Measurements from ENCODE around the gene OR2AP1. TPM values are rescaled to one million over a fixed set of nuclear protein-coding genes. Genes with fewer than 3 reads are reported as not detected.
A peak's percentile ranks its signal among the peaks of the same experiment; 100 is the strongest.

Gene OR2AP1
- polyA plus RNA-seq, 2 of the 4 experiments (the other 2 are of a cell fraction): not detected

DNA sequence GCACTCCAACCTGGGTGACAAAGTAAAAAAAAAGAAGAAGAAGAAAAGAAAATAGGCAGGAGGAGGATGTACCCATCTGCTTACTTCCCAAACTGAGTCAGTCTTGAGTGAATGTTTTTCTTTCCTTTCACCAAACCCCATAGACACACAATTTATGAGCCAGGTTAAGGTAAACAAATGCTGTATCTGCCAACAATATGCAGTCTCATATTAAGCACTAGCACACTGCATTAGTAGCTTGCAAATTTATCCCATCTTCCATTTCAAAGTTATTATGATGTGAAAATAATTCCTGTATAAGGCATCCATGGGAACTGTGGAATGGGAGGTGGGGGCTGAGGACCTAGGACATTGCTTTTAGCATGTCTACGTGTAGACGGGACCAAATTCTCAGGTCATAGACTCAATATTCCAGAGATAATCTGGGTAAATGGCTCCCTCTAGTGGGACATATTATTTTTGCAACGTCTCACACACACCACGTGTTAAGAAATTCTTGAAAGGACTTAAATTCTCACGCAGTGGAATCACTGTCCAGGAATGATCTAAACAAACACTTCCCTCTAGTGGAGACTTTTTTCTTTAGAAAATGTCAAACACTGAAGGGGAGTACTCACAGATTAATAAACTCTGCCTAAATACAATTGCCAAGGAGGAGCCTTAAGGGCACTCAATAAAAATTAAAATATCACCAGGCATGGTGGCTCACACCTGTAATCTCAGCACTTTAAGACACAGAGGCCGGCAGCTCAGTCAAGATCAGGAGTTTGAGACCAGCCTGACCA lies 47.3 kb downstream of the OR2AP1 start:
- WGBS (ENCODE audit: missing lambda C conversion rate): 2% methylated on average over 6 of the region's 6 CpGs
- Histone ChIP-seq H3K9me3 (peaks cover 10% of the 10 kb centered on the region; the same call in 2 of the 3 replicates), H3K4me1 (peaks cover 5% of the 10 kb centered on the region), H3K27ac (peak overlapping the region in 1 of 2 experiments; percentile 38; a peak in 2 of 6 replicates), H3K4me2 (peak overlapping the region; percentile 39; the same call in 2 of the 3 replicates), H3K4me3 (no peak overlapping the region)
- peak; percentile 99 for FAIRE-seq
- ChIA-PET CTCF (interaction anchor here (0.6 to 3.8 kb wide), 24 partner anchors 8 to 1088 kb away, joined by 3 to 34 read pairs (median 4); partner anchors contain the start of gene OR10P1), POLR2A (no interaction called here)
- DNase-seq (ENCODE audit: low read depth in 1 of 2, low spot score in 1 of 2): peak; percentile 91 to 94
- peak; percentile 89 to 98 for ATAC-seq
- TF ChIP-seq FOSL2 (IDR thresholded peaks at IDR 0.05) (no peak), FOSL2 (CRISPR knock-in tag; IDR thresholded peaks at IDR 0.05) (peak; percentile 86), CEBPB (IDR thresholded peaks at IDR 0.05) (0 out of 4 replicates have a peak, but pooled peaks of 1 of the 2 experiments have one; percentile 46), EHF (CRISPR knock-in tag; IDR thresholded peaks at IDR 0.05) (no peak), ZFP36 (IDR thresholded peaks at IDR 0.05; ENCODE audit: borderline replicate concordance, partially characterized antibody) (peak; percentile 14), RAD21 (conservative IDR thresholded peaks at IDR 0.05 in 1 of 2, IDR thresholded peaks at IDR 0.05 in 1 of 2) (peak; percentile 91 to 92), SMC3 (IDR thresholded peaks at IDR 0.05) (peak; percentile 86), HOXA7 (CRISPR knock-in tag; IDR thresholded peaks at IDR 0.05) (no peak), SREBF2 (IDR thresholded peaks at IDR 0.05) (no peak)
- TF ChIP-seq, protein P1, sequence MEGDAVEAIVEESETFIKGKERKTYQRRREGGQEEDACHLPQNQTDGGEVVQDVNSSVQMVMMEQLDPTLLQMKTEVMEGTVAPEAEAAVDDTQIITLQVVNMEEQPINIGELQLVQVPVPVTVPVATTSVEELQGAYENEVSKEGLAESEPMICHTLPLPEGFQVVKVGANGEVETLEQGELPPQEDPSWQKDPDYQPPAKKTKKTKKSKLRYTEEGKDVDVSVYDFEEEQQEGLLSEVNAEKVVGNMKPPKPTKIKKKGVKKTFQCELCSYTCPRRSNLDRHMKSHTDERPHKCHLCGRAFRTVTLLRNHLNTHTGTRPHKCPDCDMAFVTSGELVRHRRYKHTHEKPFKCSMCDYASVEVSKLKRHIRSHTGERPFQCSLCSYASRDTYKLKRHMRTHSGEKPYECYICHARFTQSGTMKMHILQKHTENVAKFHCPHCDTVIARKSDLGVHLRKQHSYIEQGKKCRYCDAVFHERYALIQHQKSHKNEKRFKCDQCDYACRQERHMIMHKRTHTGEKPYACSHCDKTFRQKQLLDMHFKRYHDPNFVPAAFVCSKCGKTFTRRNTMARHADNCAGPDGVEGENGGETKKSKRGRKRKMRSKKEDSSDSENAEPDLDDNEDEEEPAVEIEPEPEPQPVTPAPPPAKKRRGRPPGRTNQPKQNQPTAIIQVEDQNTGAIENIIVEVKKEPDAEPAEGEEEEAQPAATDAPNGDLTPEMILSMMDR (IDR thresholded peaks at IDR 0.05): peak; percentile 98
- TF ChIP-seq, protein P2, sequence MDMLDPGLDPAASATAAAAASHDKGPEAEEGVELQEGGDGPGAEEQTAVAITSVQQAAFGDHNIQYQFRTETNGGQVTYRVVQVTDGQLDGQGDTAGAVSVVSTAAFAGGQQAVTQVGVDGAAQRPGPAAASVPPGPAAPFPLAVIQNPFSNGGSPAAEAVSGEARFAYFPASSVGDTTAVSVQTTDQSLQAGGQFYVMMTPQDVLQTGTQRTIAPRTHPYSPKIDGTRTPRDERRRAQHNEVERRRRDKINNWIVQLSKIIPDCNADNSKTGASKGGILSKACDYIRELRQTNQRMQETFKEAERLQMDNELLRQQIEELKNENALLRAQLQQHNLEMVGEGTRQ (IDR thresholded peaks at IDR 0.05): peak; percentile 74
- TF ChIP-seq, protein P3, sequence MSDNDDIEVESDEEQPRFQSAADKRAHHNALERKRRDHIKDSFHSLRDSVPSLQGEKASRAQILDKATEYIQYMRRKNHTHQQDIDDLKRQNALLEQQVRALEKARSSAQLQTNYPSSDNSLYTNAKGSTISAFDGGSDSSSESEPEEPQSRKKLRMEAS (IDR thresholded peaks at IDR 0.05): peak; percentile 95

DNA sequence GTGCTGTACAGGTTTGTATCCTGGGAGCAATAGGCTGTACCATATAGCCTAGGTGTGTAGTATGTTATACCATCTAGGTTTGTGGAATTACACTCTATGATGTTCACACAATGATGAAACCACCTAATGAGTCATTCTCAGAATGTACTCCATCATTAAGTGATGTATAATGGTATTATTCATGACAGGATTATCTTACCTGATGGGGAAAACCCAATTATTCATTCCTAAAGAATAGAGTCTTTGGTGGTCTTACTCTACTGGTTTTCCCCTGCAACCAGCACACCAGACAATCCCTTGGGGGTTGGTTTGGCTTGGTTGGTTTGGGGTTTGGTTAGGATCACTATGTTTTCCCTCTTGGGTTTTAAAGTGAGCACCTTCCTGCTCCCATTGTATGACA lies 51.8 kb downstream of the OR2AP1 start:
- POLR2A ChIA-PET: no interaction called here
- Histone ChIP-seq H3K9me3 (no peaks in the 10 kb centered on the region), H3K4me2 (no peak overlapping the region), H3K4me1 (peaks cover 5% of the 10 kb centered on the region), H3K4me3 (no peak overlapping the region), H3K27ac (no peak overlapping the region)
- no peak for ATAC-seq
- no peak for FAIRE-seq
- no peak for TF ChIP-seq ZFP36 (IDR thresholded peaks at IDR 0.05; ENCODE audit: borderline replicate concordance, partially characterized antibody)
- TF ChIP-seq SMC3 (IDR thresholded peaks at IDR 0.05): no peak
- TF ChIP-seq KDM5A (IDR thresholded peaks at IDR 0.05): no peak
- no peak for TF ChIP-seq HEYL (CRISPR knock-in tag; IDR thresholded peaks at IDR 0.05)
- no peak for TF ChIP-seq FOSL2 (IDR thresholded peaks at IDR 0.05)
- TF ChIP-seq FOSL2 (CRISPR knock-in tag; IDR thresholded peaks at IDR 0.05): peak; percentile 29; the same call in 1 of the 2 replicates
- no peak for TF ChIP-seq TFCP2L1 (CRISPR knock-in tag; IDR thresholded peaks at IDR 0.05)
- CTCF ChIA-PET: no interaction called here
- DNase-seq (ENCODE audit: low read depth in 1 of 2, low spot score in 1 of 2): no peak

Other genes starting within 250 kb of the OR2AP1 start
- gene OR6C3, start 241.7 kb upstream of the OR2AP1 start, polyA plus RNA-seq (2011; rRNA removed): not detected in 2 replicates
- not detected in 3 replicates for gene OR6C3, start 241.7 kb upstream of the OR2AP1 start, polyA plus RNA-seq (2017; fragmentation: RNase III; extraction: RNeasy Plus Mini Kit Qiagen cat#74134 plus additional on column Dnase treatment)
- not detected in 2 replicates for gene OR6C75, start 209.5 kb upstream of the OR2AP1 start, polyA plus RNA-seq (2011; rRNA removed)
- not detected in 3 replicates for gene OR6C75, start 209.5 kb upstream of the OR2AP1 start, polyA plus RNA-seq (2017; fragmentation: RNase III; extraction: RNeasy Plus Mini Kit Qiagen cat#74134 plus additional on column Dnase treatment)
- gene OR6C65, start 171.9 kb upstream of the OR2AP1 start, polyA plus RNA-seq (2011; rRNA removed): not detected in 2 replicates
- not detected in 3 replicates for gene OR6C65, start 171.9 kb upstream of the OR2AP1 start, polyA plus RNA-seq (2017; fragmentation: RNase III; extraction: RNeasy Plus Mini Kit Qiagen cat#74134 plus additional on column Dnase treatment)
- not detected in 2 replicates for gene OR6C76, start 146.2 kb upstream of the OR2AP1 start, polyA plus RNA-seq (2011; rRNA removed)
- not detected in 3 replicates for gene OR6C76, start 146.2 kb upstream of the OR2AP1 start, polyA plus RNA-seq (2017; fragmentation: RNase III; extraction: RNeasy Plus Mini Kit Qiagen cat#74134 plus additional on column Dnase treatment)
- gene OR6C2, start 128.4 kb upstream of the OR2AP1 start, polyA plus RNA-seq (2011; rRNA removed): not detected in 2 replicates
- gene OR6C2, start 128.4 kb upstream of the OR2AP1 start, polyA plus RNA-seq (2017; fragmentation: RNase III; extraction: RNeasy Plus Mini Kit Qiagen cat#74134 plus additional on column Dnase treatment): not detected in 3 replicates
- gene OR6C70, start 102.3 kb upstream of the OR2AP1 start, polyA plus RNA-seq (2011; rRNA removed): not detected in 2 replicates
- not detected in 3 replicates for gene OR6C70, start 102.3 kb upstream of the OR2AP1 start, polyA plus RNA-seq (2017; fragmentation: RNase III; extraction: RNeasy Plus Mini Kit Qiagen cat#74134 plus additional on column Dnase treatment)
- not detected in 2 replicates for gene OR6C68, start 80.1 kb upstream of the OR2AP1 start, polyA plus RNA-seq (2011; rRNA removed)
- not detected in 3 replicates for gene OR6C68, start 80.1 kb upstream of the OR2AP1 start, polyA plus RNA-seq (2017; fragmentation: RNase III; extraction: RNeasy Plus Mini Kit Qiagen cat#74134 plus additional on column Dnase treatment)
- not detected in 2 replicates for gene OR6C4, start 22.9 kb upstream of the OR2AP1 start, polyA plus RNA-seq (2011; rRNA removed)
- gene OR6C4, start 22.9 kb upstream of the OR2AP1 start, polyA plus RNA-seq (2017; fragmentation: RNase III; extraction: RNeasy Plus Mini Kit Qiagen cat#74134 plus additional on column Dnase treatment): not detected in 3 replicates
- gene OR10P1, start 64.4 kb downstream of the OR2AP1 start, polyA plus RNA-seq (2011; rRNA removed): not detected in 2 replicates
- not detected in 3 replicates for gene OR10P1, start 64.4 kb downstream of the OR2AP1 start, polyA plus RNA-seq (2017; fragmentation: RNase III; extraction: RNeasy Plus Mini Kit Qiagen cat#74134 plus additional on column Dnase treatment)
- gene ITGA7, start 135.4 kb downstream of the OR2AP1 start, polyA plus RNA-seq (2011; rRNA removed): 1.1 and 1.4 TPM in 2 replicates
- 1.7 to 2.0 TPM (median 1.9 TPM) in 3 replicates for gene ITGA7, start 135.4 kb downstream of the OR2AP1 start, polyA plus RNA-seq (2017; fragmentation: RNase III; extraction: RNeasy Plus Mini Kit Qiagen cat#74134 plus additional on column Dnase treatment)
- 112 and 115 TPM in 2 replicates for gene BLOC1S1, start 143.6 kb downstream of the OR2AP1 start, polyA plus RNA-seq (2011; rRNA removed)
- gene BLOC1S1, start 143.6 kb downstream of the OR2AP1 start, polyA plus RNA-seq (2017; fragmentation: RNase III; extraction: RNeasy Plus Mini Kit Qiagen cat#74134 plus additional on column Dnase treatment): 129 to 138 TPM (median 134 TPM) in 3 replicates
- 8.1 and 9.1 TPM in 2 replicates for gene RDH5, start 147.9 kb downstream of the OR2AP1 start, polyA plus RNA-seq (2011; rRNA removed)
- 3.4 to 5.4 TPM (median 4.1 TPM) in 3 replicates for gene RDH5, start 147.9 kb downstream of the OR2AP1 start, polyA plus RNA-seq (2017; fragmentation: RNase III; extraction: RNeasy Plus Mini Kit Qiagen cat#74134 plus additional on column Dnase treatment)
- 512 and 724 TPM in 2 replicates for gene CD63, start 156.5 kb downstream of the OR2AP1 start, polyA plus RNA-seq (2011; rRNA removed)
- 493 to 547 TPM (median 530 TPM) in 3 replicates for gene CD63, start 156.5 kb downstream of the OR2AP1 start, polyA plus RNA-seq (2017; fragmentation: RNase III; extraction: RNeasy Plus Mini Kit Qiagen cat#74134 plus additional on column Dnase treatment)
- 1.2 and 1.4 TPM in 2 replicates for gene GDF11, start 170.7 kb downstream of the OR2AP1 start, polyA plus RNA-seq (2011; rRNA removed)
- 2.8 to 3.6 TPM (median 3.1 TPM) in 3 replicates for gene GDF11, start 170.7 kb downstream of the OR2AP1 start, polyA plus RNA-seq (2017; fragmentation: RNase III; extraction: RNeasy Plus Mini Kit Qiagen cat#74134 plus additional on column Dnase treatment)
- gene SARNP, start 245.3 kb downstream of the OR2AP1 start, polyA plus RNA-seq (2011; rRNA removed): 164 and 198 TPM in 2 replicates
- 116 to 126 TPM (median 123 TPM) in 3 replicates for gene SARNP, start 245.3 kb downstream of the OR2AP1 start, polyA plus RNA-seq (2017; fragmentation: RNase III; extraction: RNeasy Plus Mini Kit Qiagen cat#74134 plus additional on column Dnase treatment)
- 93.6 and 138 TPM in 2 replicates for gene ORMDL2, start 245.6 kb downstream of the OR2AP1 start, polyA plus RNA-seq (2011; rRNA removed)
- gene ORMDL2, start 245.6 kb downstream of the OR2AP1 start, polyA plus RNA-seq (2017; fragmentation: RNase III; extraction: RNeasy Plus Mini Kit Qiagen cat#74134 plus additional on column Dnase treatment): 73.5 to 82.9 TPM (median 79.0 TPM) in 3 replicates